Left ventricle myocardium inferior (tissue), 1 donor: ENCODE measurements around the gene TSPAN31. TPM values are rescaled to one million over a fixed set of nuclear protein-coding genes. Genes with fewer than 3 reads are reported as not detected.

Source experiments
- DNase-seq: peaks from one replicate; pipeline ENCODE4 v3.0.0-alpha.2; 2020
- H3K27ac ChIP-seq: fragments of 200-600 bp; replicated peaks from 2 replicates; pipeline ENCODE4 v1.8.0; 2021
- H3K27me3 ChIP-seq: fragments of 200-600 bp; 2 replicates; pipeline ENCODE4 v1.8.0; 2021; ENCODE audit warnings: low read depth
- H3K36me3 ChIP-seq: fragments of 200-600 bp; 2 replicates; pipeline ENCODE4 v1.8.0; 2021
- H3K4me1 ChIP-seq: fragments of 200-600 bp; 2 replicates; pipeline ENCODE4 v1.8.0; 2021
- H3K4me3 ChIP-seq: fragments of 200-600 bp; 2 replicates; pipeline ENCODE4 v1.8.0; 2021; ENCODE audit warnings: mild to moderate bottlenecking, moderate library complexity
- H3K9me3 ChIP-seq: fragments of 200-600 bp; replicated peaks from 2 replicates; pipeline ENCODE4 v1.8.0; 2021
- intact Hi-C: fragments of 100-400 bp; cut with micrococcal nuclease; formaldehyde crosslinking; loops from one replicate; pipeline ENCODE4 v1.11.0; 2022
- total RNA-seq: library from RNA; stranded (reverse); fragmentation: NEBNext Ultra II Directional; extraction: Animal tissue kit (Norgen Biotek cat#: 25700); gene quantifications from one replicate; pipeline ENCODE4 v1.2.1, GENCODE V29; 2021
- TF ChIP-seq, protein P1 (sequence below): fragments of 200-600 bp; IDR thresholded peaks from 2 replicates; pipeline ENCODE4 v1.8.0; 2021; ENCODE audit warnings: antibody characterized with exemption, mild to moderate bottlenecking, borderline replicate concordance
- donor health status: DM: no; HTN: yes; CAD: no; lungs with severe emphysema.

The TSPAN31 gene
- total RNA-seq, 1 donor from 2014 or later: 27.2 TPM

GRCh38 chr12:57724936-57725740, 19.7 kb upstream of the TSPAN31 start:
- DNase-seq: no peak

DNA sequence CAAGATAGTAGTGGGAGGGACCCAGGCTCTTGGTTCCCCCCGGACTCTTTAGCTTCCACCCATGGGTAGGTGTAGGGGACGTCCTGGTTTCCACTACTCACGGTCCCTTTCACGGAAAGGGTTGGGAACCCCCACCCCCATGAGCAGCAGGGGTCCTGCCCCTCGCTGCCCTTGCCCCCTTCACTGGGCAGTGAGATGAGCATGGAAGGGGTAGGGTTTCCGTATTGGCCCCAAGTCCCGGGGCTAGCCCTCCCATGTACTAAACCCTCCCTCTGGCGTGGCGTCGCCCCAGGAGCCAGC, 19.0 kb upstream of the TSPAN31 start:
- TF ChIP-seq, protein P1, sequence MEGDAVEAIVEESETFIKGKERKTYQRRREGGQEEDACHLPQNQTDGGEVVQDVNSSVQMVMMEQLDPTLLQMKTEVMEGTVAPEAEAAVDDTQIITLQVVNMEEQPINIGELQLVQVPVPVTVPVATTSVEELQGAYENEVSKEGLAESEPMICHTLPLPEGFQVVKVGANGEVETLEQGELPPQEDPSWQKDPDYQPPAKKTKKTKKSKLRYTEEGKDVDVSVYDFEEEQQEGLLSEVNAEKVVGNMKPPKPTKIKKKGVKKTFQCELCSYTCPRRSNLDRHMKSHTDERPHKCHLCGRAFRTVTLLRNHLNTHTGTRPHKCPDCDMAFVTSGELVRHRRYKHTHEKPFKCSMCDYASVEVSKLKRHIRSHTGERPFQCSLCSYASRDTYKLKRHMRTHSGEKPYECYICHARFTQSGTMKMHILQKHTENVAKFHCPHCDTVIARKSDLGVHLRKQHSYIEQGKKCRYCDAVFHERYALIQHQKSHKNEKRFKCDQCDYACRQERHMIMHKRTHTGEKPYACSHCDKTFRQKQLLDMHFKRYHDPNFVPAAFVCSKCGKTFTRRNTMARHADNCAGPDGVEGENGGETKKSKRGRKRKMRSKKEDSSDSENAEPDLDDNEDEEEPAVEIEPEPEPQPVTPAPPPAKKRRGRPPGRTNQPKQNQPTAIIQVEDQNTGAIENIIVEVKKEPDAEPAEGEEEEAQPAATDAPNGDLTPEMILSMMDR: no peak
- intact Hi-C loops: no loop called here

More at GRCh38 chr12:57724936-57725740, 19.7 kb upstream of the TSPAN31 start:
- Histone ChIP-seq H3K36me3 (peaks cover 14% of the 10 kb centered on the region), H3K27me3 (peaks cover 41% of the 10 kb centered on the region), H3K4me1 (peaks cover 23% of the 10 kb centered on the region), H3K9me3 (no peaks in the 10 kb centered on the region), H3K27ac (no peak overlapping the region), H3K4me3 (no peak overlapping the region)
- intact Hi-C loops: no loop called here
- TF ChIP-seq, protein P1: no peak

GRCh38 chr12:57726151-57726883, 18.5 kb upstream of the TSPAN31 start:
- Histone ChIP-seq H3K4me3 (peak overlapping the region; percentile 78), H3K27ac (peak overlapping the region; percentile 85), H3K9me3 (no peaks in the 10 kb centered on the region), H3K4me1 (peaks cover 23% of the 10 kb centered on the region), H3K27me3 (peaks cover 53% of the 10 kb centered on the region), H3K36me3 (peaks cover 3% of the 10 kb centered on the region)
- peak; percentile 73 for DNase-seq
- intact Hi-C loops: no loop called here
- TF ChIP-seq, protein P1: peak; percentile 73

More for the DNA sequence above, 19.0 kb upstream of the TSPAN31 start:
- no peak for DNase-seq
- H3K9me3 ChIP-seq: no peaks in the 10 kb centered on the region
- peaks cover 8% of the 10 kb centered on the region for H3K36me3 ChIP-seq
- H3K27ac ChIP-seq: peak overlapping the region; percentile 85
- H3K4me1 ChIP-seq: peaks cover 23% of the 10 kb centered on the region
- peak overlapping the region; percentile 78 for H3K4me3 ChIP-seq
- H3K27me3 ChIP-seq: peaks cover 48% of the 10 kb centered on the region

GRCh38 chr12:57726884-57727757, 17.7 kb upstream of the TSPAN31 start:
- no peaks in the 10 kb centered on the region for H3K36me3 ChIP-seq
- peak; percentile 59 for DNase-seq
- peaks cover 61% of the 10 kb centered on the region for H3K27me3 ChIP-seq
- peak overlapping the region; percentile 78 for H3K4me3 ChIP-seq
- H3K4me1 ChIP-seq: peaks cover 23% of the 10 kb centered on the region
- intact Hi-C loops: no loop called here
- no peaks in the 10 kb centered on the region for H3K9me3 ChIP-seq
- peak overlapping the region; percentile 85 for H3K27ac ChIP-seq
- TF ChIP-seq, protein P1: peak; percentile 53

GRCh38 chr12:57727758-57728395, 17.0 kb upstream of the TSPAN31 start:
- peaks cover 23% of the 10 kb centered on the region for H3K4me1 ChIP-seq
- intact Hi-C loops: no loop called here
- peak overlapping the region; percentile 85 for H3K27ac ChIP-seq
- H3K27me3 ChIP-seq: peaks cover 69% of the 10 kb centered on the region
- no peak for DNase-seq
- peak overlapping the region; percentile 78 for H3K4me3 ChIP-seq
- H3K9me3 ChIP-seq: no peaks in the 10 kb centered on the region
- TF ChIP-seq, protein P1: no peak
- no peaks in the 10 kb centered on the region for H3K36me3 ChIP-seq
